ENCODE results near the gene CDA.

Gene CDA

DNA sequence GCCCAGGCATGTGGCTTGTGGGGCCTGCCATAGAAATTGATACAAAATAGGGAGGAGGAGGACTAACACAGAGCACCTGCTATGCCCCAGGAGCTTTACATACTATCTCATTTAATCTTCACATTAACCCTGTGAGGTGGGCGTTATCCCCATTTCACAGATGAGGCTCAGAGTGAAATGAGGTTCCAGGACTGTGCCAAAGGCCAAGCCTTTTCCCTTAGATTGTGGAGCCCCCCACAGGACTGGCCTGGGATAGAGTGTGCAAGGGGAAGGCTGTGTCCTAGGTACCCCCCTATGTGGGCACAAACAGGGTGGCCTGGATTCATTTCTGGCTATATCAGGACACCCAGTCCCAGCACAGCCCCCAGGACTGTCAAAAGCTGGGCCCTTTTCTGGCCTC, 74.5 kb downstream of the CDA start:
- TF ChIP-seq, protein P1, sequence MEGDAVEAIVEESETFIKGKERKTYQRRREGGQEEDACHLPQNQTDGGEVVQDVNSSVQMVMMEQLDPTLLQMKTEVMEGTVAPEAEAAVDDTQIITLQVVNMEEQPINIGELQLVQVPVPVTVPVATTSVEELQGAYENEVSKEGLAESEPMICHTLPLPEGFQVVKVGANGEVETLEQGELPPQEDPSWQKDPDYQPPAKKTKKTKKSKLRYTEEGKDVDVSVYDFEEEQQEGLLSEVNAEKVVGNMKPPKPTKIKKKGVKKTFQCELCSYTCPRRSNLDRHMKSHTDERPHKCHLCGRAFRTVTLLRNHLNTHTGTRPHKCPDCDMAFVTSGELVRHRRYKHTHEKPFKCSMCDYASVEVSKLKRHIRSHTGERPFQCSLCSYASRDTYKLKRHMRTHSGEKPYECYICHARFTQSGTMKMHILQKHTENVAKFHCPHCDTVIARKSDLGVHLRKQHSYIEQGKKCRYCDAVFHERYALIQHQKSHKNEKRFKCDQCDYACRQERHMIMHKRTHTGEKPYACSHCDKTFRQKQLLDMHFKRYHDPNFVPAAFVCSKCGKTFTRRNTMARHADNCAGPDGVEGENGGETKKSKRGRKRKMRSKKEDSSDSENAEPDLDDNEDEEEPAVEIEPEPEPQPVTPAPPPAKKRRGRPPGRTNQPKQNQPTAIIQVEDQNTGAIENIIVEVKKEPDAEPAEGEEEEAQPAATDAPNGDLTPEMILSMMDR (IDR thresholded peaks at IDR 0.05; ENCODE audit: low read depth, low read length): no peak
- no peak overlapping the region for H3K4me3 ChIP-seq (replicated peaks in 1 of 2; ENCODE audit: low read depth in 2 of 2, low read length in 2 of 2)
- no peak for DNase-seq (ENCODE audit: low read depth in 2 of 2)

GRCh38 chr1:20663969-20664715, 75.2 kb downstream of the CDA start:
- TF ChIP-seq, protein P1 (IDR thresholded peaks at IDR 0.05; ENCODE audit: low read depth, low read length): no peak
- DNase-seq (ENCODE audit: low read depth in 2 of 2): no peak
- H3K4me3 ChIP-seq (replicated peaks in 1 of 2; ENCODE audit: low read depth in 2 of 2, low read length in 2 of 2): no peak overlapping the region

GRCh38 chr1:20665726-20666125, 76.8 kb downstream of the CDA start:
- DNase-seq (ENCODE audit: low read depth in 2 of 2): no peak
- TF ChIP-seq, protein P1 (IDR thresholded peaks at IDR 0.05; ENCODE audit: low read depth, low read length): no peak
- no peak overlapping the region for H3K4me3 ChIP-seq (replicated peaks in 1 of 2; ENCODE audit: low read depth in 2 of 2, low read length in 2 of 2)

DNA sequence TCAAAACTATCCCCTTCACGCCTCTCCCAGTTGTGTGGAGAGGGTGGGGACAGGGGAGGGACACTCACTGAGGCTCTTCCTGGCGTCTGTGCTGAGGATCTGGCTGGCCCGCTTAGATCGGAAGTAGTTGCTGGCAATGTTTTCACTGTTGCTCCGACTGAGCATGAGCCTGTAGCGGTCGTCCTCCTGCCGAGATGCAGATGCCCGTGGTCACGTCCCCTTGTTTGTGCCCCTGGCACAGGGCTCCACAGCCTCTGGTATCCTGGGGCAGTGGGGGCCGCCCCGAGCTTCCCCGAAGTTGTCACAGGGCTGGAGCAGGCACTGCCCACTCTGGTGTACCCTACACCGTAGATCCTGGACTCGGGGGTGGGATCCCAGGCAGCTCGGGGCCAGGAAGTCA, 77.2 kb downstream of the CDA start:
- H3K4me3 ChIP-seq (replicated peaks in 1 of 2; ENCODE audit: low read depth in 2 of 2, low read length in 2 of 2): no peak overlapping the region
- DNase-seq (ENCODE audit: low read depth in 2 of 2): no peak
- TF ChIP-seq, protein P1 (IDR thresholded peaks at IDR 0.05; ENCODE audit: low read depth, low read length): no peak

DNA sequence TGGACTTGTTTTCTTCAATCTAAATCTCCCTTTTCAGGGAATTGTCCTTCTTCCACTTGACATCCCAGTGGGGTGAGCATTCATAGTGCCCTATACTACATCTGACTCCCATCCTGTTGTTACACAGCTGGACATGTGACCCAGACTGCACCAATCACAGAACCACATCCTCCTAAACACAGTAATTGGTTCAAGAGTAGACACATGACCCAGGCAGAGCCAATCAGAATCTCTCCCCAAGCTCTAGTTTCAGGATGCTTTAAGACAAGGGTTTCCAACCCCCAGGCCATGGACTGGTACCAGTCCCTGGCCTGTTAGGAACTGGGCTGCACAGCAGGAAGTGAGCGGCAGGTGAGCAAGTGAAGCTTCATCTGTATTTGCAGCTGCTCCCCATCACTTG, 77.9 kb downstream of the CDA start:
- peak in 1 of 2 donors; percentile 39 for DNase-seq (ENCODE audit: low read depth in 2 of 2)
- TF ChIP-seq, protein P1 (IDR thresholded peaks at IDR 0.05; ENCODE audit: low read depth, low read length): no peak
- H3K4me3 ChIP-seq (replicated peaks in 1 of 2; ENCODE audit: low read depth in 2 of 2, low read length in 2 of 2): no peak overlapping the region
